Skeletal muscle cell (primary cell): ENCODE results near the gene KIF5A.
"Not testable (repeated sequence)": the region's sequence is repeated elsewhere in the genome, so short reads cannot be mapped to it uniquely, and the experiment has no call there.

Experiments used
- DNase-seq: peaks from one replicate; pipeline ENCODE4 v3.0.0-alpha.2; 2010; ENCODE audit warnings: low read depth
- H3K4me3 ChIP-seq: 2 replicates; pipeline ENCODE4 v1.5.1; 2011; ENCODE audit warnings: low read depth, mild to moderate bottlenecking, control low read depth, low read length, moderate library complexity

The KIF5A gene

DNA sequence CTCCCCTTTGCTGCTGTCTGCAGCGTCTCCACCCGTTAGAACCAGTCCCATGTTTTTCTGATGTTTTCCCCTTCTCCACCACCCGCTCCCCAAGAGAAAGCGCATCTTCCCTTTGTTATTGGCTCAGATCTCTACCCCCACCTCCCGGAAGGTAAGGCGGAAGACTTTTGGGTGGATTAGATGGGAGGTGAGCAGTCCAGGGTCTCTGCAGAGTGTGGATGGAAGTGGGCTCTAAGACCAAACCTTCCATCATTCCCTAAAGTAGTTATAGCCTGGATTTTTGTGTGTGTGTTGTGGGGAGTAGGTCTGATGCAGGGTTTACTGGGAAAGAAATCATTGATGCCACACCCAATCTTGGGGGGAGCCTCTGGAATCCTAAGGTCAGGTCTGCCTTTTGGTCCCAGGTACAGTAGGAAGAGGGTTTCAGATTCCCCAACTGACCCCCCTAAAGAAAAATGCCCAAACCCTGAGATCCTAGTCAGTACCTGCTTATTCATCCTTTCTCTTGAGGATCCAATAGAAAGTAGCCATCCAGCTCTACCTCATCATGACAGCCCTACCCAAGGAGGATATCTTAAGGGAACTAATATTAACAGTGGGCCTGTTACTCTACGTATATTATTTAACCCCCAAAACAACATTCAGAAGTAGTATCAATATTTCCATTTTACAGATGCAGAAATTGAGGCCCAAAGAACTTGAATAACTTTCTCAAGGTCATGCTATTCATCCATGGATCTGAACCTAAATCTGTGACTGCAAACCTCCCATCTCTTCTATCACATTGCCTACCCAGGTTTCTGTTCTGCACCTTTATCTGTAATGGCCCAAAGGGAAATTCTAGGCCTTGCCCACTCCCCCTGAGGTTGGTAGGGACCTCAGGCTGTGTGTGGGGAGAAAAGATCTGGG, 1.1 kb downstream of the KIF5A start:
- no peak for DNase-seq
- no peak overlapping the region for H3K4me3 ChIP-seq

DNA sequence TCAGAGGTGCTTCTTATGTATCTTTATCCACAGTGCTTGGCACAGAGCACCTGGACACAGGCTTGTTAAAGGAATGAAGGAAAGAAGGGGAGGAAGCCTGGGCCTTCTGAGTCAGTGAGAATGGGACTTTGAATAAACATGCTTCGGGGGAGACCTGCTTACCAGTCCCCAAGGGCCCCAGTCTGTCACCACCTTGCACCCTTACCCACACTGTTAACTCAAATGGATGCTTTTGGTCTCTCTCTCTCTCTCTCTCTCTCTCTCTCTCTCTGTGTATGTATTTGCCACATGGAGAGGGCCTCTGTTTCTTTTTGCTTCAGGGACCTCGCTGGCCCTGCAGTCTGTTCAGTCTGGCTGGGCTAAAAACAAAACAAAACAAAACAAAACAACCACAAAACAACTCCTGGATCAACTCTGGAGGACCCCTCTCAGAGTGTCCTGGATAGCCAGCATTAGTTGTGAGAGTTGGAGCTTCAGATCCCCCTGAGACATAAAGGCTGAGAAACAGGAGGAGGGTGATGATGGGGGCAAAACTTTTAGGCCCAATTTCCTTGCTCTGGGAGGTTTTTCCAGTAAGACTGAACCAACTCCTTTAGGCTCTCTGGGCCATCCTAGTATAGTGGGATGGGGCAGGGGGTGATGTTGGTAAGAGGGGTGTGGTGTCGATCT, 1.9 kb downstream of the KIF5A start:
- no peak for DNase-seq

DNA sequence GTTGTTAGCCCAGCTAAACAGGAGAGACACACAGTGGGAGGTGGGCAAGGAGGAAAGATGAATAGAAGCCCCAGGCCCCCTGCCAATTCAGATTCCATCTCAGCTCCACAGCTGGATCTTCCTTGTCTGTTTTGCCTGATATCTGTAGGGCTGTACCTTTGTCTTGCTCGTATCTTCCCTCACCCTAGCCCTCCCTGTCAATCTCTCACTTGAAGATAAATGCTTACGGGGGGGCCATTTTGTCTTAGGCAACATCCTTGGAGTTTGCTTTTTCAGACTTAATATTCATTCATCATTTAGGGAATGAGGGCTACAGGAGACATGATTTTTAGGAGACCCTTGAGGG, 2.4 kb downstream of the KIF5A start:
- no peak for DNase-seq
- H3K4me3 ChIP-seq, result no peak overlapping the region

More for the DNA sequence above, 1.9 kb downstream of the KIF5A start:
- H3K4me3 ChIP-seq, result no peak overlapping the region

DNA sequence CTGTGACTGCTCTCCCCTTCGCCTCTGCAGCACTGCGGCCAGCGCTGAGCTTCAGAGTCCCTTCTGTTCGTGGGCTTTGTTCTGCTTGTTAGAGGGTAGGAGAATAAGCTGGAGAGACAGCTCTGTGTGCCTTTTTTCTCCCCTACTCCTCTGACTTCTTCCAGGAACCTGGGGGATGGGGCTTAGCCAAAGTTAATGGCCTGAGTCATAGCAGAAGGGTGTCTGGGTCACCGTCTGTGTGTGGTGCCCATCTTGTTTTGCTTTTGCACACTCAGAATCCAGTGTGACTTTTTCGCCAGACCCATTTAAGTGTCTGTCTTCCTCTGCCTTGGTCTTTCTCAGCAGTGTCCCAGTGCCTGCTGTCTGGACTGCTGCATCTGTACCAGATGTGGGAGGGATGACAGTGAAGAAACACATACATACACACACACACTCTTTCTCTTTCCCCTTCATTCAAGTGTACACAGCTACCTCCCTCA, 3.0 kb downstream of the KIF5A start:
- no peak for DNase-seq
- no peak overlapping the region for H3K4me3 ChIP-seq

DNA sequence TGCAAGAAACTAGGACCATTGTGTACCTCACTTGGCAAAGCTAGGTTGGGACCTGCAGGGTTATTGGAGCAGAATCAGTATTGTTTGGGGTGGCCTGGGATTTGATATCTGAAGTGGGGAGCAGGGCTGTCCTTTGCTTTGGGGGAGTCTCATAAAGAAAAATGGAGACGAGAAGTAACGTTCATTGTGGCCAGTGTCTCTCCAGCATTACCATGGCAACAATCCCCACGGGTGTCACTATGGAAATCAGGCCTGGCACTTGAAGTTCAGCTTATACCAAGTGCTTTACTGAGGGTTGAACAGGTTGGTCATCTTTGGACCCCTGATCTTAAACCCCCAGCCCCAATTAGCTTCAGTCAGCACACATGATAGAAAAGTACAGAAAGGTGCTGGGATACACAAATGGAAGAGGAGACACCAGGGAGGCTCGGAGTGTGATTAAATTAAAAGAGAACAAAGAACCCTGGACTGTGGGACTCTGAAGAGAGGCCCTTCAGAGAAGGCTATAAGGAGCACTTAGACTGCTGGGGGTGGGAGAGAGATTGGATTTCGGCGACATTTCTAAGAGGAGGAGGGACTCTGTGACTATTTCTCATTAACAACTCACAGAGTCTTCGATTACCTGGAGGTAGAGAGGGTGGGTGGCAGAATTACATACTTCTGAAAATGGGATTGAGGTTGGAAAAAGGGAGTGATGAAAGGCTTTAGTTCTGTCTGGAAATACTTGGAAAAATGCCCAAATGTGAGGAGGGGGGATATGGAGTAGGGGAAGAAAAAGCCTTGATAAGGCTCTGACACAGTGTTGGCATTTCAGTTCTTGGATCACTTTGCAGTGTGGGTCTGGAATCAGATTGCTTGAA, 3.7 kb downstream of the KIF5A start:
- DNase-seq, result no peak
- H3K4me3 ChIP-seq, result no peak overlapping the region

DNA sequence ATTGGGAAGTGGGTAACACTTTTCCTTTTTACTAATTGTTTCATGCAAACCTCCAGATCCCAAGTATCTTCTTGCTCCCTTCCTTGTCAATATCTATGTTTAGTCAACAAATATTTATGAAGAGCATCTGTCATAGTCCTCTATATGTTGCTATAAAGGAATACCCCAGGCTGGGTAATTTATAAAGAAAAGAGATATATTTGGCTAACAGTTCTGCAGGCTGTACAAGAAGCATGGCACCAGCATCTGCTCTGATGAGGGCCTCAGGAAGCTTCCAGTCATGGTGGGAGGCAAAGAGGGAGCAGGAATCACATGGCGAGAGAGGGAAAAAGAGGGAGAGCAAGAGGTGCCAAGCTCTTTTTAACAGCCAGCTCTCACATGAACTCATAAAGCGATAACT, 4.6 kb downstream of the KIF5A start:
- H3K4me3 ChIP-seq, result no peak overlapping the region
- no peak for DNase-seq

DNA sequence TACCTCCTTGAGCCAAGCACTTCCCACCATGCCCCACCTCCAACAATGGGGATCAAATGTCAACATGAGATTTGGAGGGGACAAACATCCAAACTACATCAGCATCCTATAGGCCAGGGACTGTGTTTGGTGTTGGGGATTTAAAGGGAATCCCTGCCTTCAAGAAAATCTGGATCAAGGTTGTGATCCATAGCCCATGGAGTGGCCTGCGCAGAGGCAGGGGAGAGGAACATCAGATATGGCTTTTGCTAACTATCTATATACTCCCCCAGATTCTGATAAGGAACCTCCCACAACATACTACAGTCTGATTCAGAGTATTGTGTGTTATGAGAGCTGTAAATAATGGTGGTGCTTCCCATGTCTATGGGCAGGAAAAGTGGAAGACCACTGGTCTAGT, 5.1 kb downstream of the KIF5A start:
- no peak overlapping the region for H3K4me3 ChIP-seq
- no peak for DNase-seq

DNA sequence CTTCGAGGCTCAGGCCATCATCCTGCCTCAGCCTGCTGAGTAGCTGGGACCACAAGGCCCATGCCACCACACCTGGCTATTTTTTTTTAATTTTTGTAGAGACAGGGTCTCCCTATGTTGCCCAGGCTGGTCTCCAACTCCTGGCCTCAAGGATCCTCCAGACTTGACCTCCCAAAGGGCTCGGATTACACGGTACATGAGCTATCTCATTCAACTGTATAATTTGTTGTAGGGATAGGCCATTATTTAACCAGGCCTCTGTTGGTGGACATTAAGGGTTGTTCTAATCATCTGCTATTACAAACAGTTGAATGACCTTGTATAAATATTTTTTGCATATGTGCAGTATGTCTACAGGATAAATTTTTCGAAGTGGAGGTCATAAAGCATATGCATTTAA, 9.0 kb downstream of the KIF5A start:
- H3K4me3 ChIP-seq, result no peak overlapping the region
- DNase-seq, result no peak

DNA sequence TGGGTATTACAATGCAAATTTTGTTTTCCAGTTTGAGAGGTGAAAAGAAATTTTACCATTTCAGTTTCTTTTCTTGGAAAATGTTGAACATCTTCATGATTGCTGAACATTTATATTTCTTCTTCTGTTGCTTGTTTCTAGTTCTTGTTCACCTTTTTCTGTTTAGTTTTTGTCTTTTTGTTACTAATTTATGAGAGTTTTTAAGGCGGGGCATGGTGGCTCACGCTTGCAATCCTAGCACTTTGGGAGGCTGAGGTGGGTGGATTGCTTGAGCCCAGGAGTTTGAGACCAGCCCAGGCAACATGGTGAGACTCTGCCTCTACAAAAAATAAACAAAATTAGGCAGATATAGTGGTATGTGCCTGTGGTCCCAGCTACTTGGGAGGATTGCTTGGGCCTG, 10.7 kb downstream of the KIF5A start:
- DNase-seq, result no peak

DNA sequence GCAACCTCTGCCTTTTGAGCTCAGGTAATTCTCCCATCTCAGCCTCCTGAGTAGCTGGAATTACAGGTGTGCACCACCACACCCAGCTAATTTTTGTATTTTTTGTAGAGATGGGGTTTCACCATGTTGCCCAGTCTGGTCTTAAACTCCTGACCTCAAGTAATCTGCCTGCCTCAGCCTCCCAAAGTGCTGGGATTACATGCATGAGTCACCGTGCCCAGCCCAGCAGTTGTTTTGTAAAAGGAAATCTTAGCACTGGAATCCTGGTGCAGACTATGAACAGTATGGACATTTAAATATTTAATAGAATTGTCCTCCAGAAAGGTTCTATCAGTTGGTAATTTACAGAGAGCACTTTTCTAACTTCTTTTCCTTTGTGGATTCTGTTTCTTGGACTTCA, 11.3 kb downstream of the KIF5A start:
- H3K4me3 ChIP-seq, DNase-seq: not testable (repeated sequence)

More for the DNA sequence above, 10.7 kb downstream of the KIF5A start:
- no peak overlapping the region for H3K4me3 ChIP-seq

DNA sequence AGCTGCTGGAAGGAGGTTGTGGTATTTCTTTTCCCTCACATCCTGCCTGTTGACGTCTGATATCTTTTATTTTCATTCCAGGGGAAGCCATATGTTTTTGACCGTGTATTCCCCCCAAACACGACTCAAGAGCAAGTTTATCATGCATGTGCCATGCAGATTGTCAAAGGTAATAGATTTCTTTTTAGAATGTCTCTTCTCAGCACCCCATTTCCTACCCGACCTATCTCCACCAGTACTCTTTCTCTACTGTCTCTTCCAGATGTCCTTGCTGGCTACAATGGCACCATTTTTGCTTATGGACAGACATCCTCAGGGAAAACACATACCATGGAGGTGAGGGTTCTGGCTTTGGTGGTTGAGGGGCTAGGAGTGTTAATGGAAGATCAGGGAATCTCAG, 13.5 kb downstream of the KIF5A start:
- no peak for DNase-seq
- H3K4me3 ChIP-seq, result no peak overlapping the region

DNA sequence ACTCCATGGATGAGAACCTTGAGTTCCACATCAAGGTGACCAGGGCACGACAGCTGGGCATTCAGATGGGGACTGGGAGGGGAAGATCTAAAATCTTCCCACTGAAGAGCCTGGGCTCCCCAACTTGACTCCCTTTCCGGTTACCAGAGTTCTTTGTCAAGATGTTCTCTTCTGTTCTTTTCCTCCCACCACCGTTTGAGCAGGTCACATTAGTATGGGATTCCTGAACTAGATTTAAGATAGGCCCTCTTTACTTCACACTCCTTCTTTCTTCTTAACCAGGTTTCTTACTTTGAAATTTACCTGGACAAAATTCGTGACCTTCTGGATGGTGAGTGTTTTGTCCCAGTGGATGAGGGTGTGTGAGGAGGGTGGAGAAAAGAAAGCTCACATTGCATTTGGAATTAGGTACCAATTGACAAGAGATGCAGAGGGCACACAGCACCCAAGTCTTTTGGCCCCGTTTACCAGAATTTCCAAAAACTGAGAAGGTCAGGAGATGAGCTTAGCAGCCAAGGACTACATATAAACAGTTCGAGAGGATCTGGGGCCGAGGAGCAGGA, 14.4 kb downstream of the KIF5A start:
- no peak for DNase-seq
- H3K4me3 ChIP-seq, result no peak overlapping the region

DNA sequence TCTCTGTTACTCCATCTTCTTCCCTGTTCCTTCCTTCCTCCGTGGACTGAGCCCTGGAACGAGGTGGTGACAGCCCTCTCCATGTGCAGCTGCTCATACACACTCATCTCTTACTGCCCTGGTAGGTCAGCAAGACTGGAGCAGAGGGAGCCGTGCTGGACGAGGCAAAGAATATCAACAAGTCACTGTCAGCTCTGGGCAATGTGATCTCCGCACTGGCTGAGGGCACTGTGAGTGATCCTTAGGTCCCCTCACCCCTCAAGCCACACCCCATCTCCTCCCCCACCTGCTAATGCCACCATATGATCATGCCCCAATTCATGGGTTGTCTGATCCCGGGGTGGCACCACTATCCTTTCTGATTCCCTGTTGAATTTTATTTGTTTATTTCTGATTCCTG, 19.0 kb downstream of the KIF5A start:
- no peak overlapping the region for H3K4me3 ChIP-seq
- DNase-seq, result no peak

DNA sequence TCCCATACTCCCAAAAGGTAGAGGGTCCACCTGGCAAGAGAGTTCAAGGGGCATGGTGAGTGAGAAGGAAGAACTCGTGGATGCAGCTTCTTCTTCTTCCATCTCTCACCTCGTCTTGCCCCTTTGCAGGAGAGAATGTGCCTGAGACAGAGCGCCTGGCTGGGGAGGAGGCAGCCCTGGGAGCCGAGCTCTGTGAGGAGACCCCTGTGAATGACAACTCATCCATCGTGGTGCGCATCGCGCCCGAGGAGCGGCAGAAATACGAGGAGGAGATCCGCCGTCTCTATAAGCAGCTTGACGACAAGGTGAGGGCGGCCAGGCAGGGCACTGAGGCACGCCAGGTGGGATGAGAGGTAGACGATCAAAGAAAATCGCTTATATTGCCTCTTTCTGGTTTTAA, 20.0 kb downstream of the KIF5A start:
- no peak overlapping the region for H3K4me3 ChIP-seq
- DNase-seq, result no peak

DNA sequence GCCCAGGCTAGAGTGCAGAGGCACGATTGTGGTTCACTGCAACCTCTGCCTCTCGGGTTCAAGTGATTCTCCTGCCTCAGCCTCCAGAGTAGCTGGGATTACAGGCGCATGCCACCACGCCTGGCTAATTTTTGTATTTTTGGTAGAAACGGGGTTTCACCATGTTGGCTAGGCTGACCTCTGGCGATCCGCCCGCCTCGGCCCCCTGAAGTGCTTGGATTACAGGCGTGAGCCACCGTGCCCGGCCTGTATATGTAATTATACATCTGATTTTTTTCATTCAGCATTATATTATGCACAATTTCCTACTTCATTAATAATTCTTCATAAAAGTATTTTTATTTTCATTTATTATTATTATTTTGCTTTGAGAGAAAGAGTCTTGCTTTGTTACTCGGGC, 20.6 kb downstream of the KIF5A start:
- H3K4me3 ChIP-seq, DNase-seq: not testable (repeated sequence)

DNA sequence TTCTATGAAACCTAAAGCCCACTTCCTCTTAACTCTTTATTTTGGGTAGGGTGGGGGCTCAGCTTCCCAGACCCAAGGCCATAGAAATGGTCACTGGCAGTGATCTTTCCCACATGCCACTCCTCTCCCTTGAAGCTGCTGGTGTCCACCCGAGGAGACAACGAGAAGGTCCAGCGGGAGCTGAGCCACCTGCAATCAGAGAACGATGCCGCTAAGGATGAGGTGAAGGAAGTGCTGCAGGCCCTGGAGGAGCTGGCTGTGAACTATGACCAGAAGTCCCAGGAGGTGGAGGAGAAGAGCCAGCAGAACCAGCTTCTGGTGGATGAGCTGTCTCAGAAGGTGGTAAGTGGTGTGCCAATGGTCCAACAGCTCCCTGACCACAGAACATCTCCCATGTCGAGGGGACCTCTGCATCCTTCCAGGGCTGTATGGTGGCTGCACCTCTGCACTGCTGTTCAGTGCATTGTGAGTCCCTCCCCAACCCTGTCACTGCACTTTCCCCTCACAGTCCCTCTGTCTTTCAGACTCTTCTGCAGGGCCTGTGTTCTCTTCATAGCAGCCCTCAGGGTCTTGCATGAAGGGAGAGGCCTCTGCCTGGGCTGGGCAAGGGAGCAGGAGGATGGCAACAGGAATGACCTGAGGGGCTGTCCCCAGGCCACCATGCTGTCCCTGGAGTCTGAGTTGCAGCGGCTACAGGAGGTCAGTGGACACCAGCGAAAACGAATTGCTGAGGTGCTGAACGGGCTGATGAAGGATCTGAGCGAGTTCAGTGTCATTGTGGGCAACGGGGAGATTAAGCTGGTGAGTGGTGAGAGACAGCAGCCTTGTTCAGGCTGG, 22.3 kb downstream of the KIF5A start:
- DNase-seq, result no peak
- no peak overlapping the region for H3K4me3 ChIP-seq

DNA sequence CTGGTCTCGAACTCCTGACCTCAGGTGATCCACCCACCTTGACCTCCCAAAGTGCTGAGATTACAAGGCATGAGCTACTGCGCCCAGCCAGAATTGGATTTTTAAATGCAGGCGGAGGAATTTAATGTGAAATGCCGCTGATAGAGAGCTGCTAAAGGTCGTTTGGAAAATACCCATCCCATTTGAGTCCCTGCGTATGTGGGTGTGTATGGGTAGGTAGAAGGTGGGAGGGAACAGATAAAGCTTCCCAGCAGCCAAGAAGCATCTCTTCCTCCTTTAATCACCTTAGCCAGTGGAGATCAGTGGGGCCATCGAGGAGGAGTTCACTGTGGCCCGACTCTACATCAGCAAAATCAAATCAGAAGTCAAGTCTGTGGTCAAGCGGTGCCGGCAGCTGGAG, 25.0 kb downstream of the KIF5A start:
- H3K4me3 ChIP-seq, result no peak overlapping the region
- no peak for DNase-seq

DNA sequence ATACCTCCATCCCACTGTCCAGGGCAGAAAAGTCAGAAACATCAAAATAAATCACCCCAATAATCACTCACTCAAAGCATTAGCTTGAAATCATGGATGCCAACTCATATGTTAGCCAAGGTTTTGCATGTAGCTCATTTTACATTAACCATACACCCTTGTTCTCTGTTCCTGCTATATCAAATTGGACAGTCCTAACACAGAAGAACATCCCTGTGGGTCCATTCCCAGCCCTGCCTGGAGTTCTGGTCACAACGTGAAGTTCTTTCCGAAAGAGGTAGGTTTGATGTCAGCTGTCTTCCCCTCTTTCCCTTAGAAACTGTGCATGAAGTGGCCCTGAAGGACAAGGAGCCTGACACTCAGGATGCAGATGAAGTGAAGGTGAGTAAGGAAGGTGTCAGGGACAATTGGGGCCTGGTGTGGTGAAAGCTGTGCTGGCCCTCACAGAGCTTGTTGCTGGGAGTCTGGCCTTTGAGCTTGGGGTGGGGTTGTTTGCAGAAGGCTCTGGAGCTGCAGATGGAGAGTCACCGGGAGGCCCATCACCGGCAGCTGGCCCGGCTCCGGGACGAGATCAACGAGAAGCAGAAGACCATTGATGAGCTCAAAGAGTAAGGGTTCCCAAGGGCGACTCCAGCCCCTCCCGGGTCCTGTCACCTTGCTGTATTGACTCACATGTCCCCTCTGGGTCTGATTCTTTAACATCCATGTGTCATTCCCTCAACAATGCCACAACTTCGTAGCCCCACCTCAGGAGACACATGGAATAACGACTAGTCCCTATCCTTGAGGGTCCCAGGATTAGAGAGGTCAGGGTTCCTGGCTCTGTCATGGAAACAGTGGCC, 26.1 kb downstream of the KIF5A start:
- H3K4me3 ChIP-seq, result no peak overlapping the region
- no peak for DNase-seq
